Measurements from ENCODE around the gene UBASH3A.

Gene UBASH3A

DNA sequence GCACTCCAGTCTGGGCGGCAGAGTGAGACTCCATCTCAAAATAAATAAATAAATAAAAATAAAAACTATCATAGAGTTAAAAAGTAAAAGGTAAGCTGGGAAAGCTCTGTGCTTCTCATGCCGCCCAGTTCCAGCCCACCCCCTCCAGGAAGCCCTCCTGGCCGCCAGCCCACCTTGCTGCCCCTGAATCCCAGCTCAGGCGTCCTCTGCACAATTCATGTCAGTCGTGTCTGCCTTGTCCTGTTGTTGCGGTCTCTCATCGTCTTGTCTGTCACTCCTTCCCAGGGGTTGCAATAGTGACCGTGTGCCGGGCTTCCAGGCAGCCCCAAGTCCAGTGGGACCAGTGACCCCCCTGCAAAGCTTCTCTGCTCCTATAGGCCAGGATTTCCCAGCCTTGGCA, 48.2 kb downstream of the UBASH3A start:
- no peak for DNase-seq (ENCODE audit: low read depth)

DNA sequence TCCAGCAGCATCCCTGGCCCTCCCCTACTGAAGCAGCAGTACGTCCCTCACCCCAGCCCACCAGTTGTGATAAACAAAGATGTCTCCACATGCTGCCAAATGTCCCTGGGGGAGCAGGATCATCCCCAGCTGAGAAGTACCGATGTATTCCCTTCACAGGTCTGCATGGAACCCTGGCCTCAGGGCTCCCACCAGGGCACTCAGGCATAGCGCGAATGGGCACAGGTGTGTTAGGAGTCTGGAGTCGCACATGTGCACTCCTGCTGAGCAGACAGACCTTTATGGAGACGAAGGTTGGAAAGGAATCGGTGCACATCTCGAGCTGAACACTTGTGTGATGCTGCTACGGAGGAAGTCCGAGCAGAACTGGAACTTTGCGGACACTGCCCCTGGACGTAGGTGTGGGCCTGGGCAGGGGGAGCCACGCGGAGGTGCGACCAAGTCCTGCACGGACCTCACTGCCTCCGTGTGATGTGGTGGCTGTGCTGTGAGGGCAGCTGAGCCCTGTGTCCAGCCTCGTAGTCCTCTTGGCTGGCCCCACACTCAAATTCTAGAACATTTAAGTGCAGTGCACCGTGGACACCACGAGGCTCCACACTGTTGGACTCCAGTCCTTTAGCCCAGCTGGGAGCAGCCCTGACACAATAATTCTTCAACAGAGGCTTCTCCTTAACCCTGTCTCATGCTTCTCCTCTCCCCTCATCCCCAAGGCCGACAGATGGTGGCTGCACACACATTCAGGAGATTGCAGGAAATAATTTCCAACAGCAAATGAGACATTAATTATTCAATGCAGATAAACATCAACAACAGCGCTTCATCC, 48.9 kb downstream of the UBASH3A start:
- no peak for DNase-seq (ENCODE audit: low read depth)

- no peak for DNase-seq (ENCODE audit: low read depth)
Measured at GRCh38 chr21:42453224-42453985, 49.7 kb downstream of the UBASH3A start.

DNA sequence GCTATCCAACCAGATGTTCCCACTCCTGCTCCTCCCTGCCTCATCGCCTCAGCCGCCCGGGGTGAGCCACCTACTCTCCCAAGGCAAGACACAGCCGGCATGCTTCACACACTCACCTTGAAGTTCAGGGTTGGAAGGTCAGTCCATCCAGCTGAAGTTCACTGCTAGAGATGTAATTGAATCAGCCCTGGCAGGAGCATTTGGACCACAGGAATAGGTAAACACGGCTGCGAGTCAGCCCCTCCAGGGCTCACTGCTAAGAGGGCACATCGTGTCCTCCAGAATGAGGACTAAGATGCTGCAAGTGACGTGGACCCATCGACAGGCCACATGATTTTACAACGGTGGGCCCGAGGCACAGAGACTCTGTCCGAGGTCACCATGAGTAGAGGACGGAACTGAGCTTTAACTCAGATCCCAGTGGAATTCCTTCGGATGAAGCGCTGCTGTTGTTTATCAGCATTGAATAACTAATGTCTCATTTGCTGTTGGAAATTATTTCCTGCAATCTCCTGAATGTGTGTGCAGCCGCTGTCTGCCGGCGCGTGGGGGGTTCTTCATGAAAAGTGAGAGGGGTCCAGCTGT, 50.4 kb downstream of the UBASH3A start:
- no peak for DNase-seq (ENCODE audit: low read depth)

GRCh38 chr21:42454786-42455185, 51.1 kb downstream of the UBASH3A start:
- DNase-seq (ENCODE audit: low read depth): no peak

DNA sequence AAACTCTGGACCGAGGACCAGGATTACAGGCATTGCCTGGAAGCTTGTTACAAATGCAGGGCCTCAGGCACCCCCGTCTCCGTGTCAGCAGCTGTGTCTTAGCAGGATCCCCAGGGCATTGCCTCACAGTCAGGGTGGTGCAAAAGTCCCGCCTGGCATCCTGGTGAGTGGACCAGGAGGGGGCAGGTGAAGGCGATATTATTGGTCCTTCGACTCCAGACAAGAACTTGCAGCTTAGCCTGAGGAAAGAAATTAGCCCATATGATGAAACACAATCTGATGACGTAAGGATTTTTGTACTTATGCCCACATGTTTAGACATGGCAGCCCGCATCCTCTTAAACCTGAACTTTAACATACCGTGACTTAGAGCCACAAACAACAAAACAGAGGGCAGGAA, 51.5 kb downstream of the UBASH3A start:
- no peak for DNase-seq (ENCODE audit: low read depth)

- DNase-seq (ENCODE audit: low read depth): no peak
Measured at GRCh38 chr21:42455754-42456440, 52.2 kb downstream of the UBASH3A start.

DNA sequence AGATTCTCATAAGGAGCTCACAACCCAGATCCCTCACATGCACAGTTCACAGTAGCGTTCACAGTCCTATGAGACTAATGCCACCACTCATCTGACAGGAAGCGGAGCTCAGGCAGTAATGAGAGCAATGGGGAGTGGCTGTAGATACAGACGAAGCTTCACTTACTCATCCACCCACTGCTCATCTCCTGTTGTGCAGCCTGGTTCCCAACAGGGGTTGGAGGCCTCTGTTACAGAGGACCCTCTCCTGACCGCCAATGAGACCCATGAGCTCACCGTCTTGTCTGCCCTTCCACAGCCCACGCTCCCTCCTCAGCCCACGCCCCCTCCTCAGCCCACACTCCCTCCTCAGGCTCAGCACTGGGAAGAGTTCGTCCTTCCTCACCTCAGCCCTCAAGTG, 52.8 kb downstream of the UBASH3A start:
- DNase-seq (ENCODE audit: low read depth): no peak

GRCh38 chr21:42459082-42459460, 55.4 kb downstream of the UBASH3A start:
- no peak for DNase-seq (ENCODE audit: low read depth)

- no peak for DNase-seq (ENCODE audit: low read depth)
Measured at GRCh38 chr21:42459546-42460215, 56.0 kb downstream of the UBASH3A start.

- DNase-seq (ENCODE audit: low read depth): no peak
Measured at GRCh38 chr21:42460391-42461184, 56.9 kb downstream of the UBASH3A start.

DNA sequence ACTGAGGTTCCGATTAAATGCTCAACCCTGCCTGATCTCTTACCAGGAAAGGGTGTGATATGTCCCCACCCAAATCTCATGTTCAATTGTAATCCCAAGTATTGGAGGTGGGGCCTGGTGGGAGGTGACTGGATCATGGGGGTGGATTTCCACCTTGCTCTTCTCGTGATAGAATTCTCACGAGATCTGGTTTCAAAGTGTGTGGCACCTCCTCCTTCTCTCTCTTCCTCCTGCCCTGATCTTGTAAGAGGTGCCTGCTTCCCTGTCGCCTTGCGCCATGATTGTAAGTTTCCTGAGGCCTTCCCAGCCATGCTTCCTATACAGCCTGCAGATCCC, 57.5 kb downstream of the UBASH3A start:
- no peak for DNase-seq (ENCODE audit: low read depth)

GRCh38 chr21:42461881-42462877, 58.5 kb downstream of the UBASH3A start:
- DNase-seq (ENCODE audit: low read depth): no peak

- DNase-seq (ENCODE audit: low read depth): peak; percentile 21
Measured at GRCh38 chr21:42463861-42464515, 60.3 kb downstream of the UBASH3A start.

DNA sequence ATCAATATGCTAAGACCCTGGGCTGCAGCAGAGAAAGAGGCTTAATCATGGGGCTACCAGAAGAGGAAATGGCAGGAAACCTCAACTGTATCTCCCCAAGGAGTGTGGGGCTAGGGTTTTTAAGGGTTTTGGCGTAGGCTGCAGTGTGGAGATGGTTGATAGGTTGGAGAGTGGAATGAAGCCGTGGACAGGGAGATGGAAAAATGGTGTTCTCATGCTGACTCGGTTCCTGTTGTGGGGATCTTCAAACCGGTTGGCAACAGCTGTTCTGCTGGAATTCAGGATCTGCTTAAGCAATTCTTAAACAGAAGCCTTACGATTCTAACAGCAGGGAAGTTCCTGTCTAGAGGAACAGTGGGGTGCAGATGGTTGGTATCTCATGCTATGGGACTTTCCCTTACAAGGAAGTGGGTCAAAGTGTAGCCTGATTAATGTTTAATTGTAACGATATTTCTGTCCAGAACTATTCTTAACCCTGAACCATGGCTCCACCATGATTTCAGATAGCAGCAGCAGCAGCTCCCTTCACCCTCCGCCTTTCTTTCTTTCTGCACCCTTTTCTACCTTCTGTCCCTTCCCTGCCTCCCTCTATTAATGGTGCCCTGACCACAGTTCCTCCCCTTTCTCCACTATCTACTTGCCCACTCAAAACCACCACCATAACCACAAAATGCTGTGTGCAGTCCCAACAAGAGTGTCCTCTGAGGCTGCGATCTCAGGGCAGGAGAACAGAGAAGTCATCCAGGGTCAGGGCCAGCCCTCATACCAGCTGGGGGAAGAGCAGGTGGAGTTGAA, 61.5 kb downstream of the UBASH3A start:
- no peak for DNase-seq (ENCODE audit: low read depth)

DNA sequence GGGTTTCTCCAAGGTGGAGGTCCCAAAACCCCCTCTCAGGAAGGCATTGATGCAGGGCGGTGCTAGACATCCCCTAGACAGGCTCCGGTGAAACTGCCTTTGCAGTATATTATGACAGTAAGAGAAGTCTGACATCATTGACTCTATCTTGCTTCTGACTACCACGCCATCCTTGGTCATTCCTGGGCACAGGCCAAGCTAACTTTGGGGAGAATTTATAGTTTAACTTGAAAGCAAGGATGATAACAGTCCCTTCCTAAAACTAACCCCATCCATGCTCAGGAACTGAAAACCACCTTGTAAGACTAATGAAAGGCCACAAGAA, 62.1 kb downstream of the UBASH3A start:
- no peak for DNase-seq (ENCODE audit: low read depth)

- no peak for DNase-seq (ENCODE audit: low read depth)
Measured at GRCh38 chr21:42466700-42467099, 63.0 kb downstream of the UBASH3A start.

DNA sequence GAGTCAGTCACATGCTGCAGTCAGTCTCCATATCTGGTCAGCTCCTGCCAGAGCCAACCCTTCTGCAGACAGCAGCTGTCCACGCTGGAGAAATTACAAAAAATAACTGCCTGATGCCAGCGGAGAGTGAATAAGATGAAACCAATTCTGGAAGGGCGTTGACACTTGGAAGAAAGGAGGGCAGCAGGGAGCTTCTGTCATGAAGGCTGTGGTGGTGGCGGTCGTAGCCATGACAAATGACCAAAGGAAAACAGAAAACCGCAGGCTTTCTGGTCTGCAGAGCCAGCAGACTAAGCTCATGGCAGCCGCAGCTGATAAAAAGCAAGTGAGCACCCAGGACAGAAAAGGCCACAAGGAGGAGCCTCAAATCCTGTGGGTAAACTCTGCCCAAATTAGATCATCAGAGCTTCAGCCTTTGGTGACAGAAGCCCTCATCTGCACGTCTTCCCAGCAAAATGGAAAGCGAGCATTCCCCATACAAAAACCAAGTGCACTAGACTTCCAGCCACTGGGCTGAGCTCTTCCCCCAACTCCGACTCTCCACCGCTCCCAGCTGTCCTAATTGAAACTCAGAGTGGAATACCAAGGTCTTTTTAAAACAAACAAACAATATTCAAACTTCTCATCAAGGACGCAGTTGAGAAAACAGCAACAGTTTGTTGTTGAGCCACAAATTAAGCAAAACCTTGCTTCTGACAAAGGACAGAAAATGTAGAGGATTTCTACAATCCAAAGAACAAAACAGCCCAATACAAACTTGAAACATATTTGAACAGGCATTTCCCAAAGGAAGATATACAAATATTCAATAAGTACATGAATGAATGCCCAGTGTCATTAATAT, 63.7 kb downstream of the UBASH3A start:
- DNase-seq (ENCODE audit: low read depth): no peak

Measured in GM04503 (cell line).